Panc1 (cell line): ENCODE data around the gene FARS2. TPM values are rescaled to one million over a fixed set of nuclear protein-coding genes. Genes with fewer than 3 reads are reported as not detected.

Experiments
- ATAC-seq: fragments of 200-7000 bp; cut with Tn5 transposase; 2 replicates; pipeline ENCODE4 v1.9.1; 2020; ENCODE audit warnings: mild to moderate bottlenecking, moderate library complexity
- BruUV-seq: library from RNA; stranded (reverse); fragments of 400-500 nt; replicated peaks from 2 replicates; lab custom pipeline; 2021; lab: Mats Ljungman, UMichigan
- CTCF ChIA-PET: fragments of 300-600 bp; sonication (Branson Sonifier 250); formaldehyde crosslinking; loops from one replicate; lab custom pipeline; 2022; ENCODE audit warnings: antibody characterized with exemption; lab: Charles Lee
- POLR2A ChIA-PET: fragments of 300-600 bp; sonication (Branson Sonifier 250); formaldehyde crosslinking; loops from one replicate; lab custom pipeline; 2022; ENCODE audit warnings: antibody characterized with exemption; lab: Charles Lee
- DNase-seq: peaks from one replicate; pipeline ENCODE4 v3.0.0-alpha.2; 2010; ENCODE audit warnings: low read depth, low spot score
- H3K27ac ChIP-seq: 2 replicates; pipeline ENCODE4 v1.5.1; 2011; ENCODE audit warnings: mild to moderate bottlenecking, low read length, inconsistent platforms
- H3K27me3 ChIP-seq: fragments of 200-500 bp; sonication (Bioruptor generic); 2 replicates; pipeline ENCODE4 v1.6.0; 2014; ENCODE audit warnings: low read length, inconsistent platforms; ENCODE audit not compliant: control insufficient read depth, insufficient read depth
- H3K36me3 ChIP-seq: fragments of 200-500 bp; sonication (Bioruptor generic); 2 replicates; pipeline ENCODE4 v1.5.1; 2014; ENCODE audit warnings: inconsistent platforms, mild to moderate bottlenecking, low read length, moderate library complexity; ENCODE audit not compliant: control insufficient read depth, insufficient read depth
- H3K4me1 ChIP-seq: 2 replicates; pipeline ENCODE4 v1.5.1; 2011; ENCODE audit warnings: inconsistent platforms, mild to moderate bottlenecking, low read length, moderate library complexity; ENCODE audit not compliant: control insufficient read depth, insufficient read depth
- H3K4me3 ChIP-seq, 2 experiments: 2 replicates each; pipeline ENCODE4 v1.5.1; 2011 to 2012; ENCODE audit warnings: low read depth in 2 of 2, low read length in 2 of 2, mild to moderate bottlenecking in 2 of 2, inconsistent platforms in 1 of 2, moderate library complexity in 1 of 2
- H3K9me3 ChIP-seq: fragments of 200-500 bp; sonication (Bioruptor generic); 2 replicates; pipeline ENCODE4 v1.5.1; 2014; ENCODE audit warnings: low read depth, mild to moderate bottlenecking, inconsistent platforms, low read length, moderate library complexity; ENCODE audit not compliant: control insufficient read depth, insufficient read depth
- CTCF ChIP-seq: fragments of 450-650 bp; IDR thresholded peaks from 2 replicates; pipeline ENCODE4 v1.5.1; 2017; ENCODE audit warnings: mild to moderate bottlenecking
- POLR2AphosphoS5 ChIP-seq: IDR thresholded peaks from 2 replicates; pipeline ENCODE4 v1.6.1; 2012; ENCODE audit warnings: mild to moderate bottlenecking, low read depth, low read length, moderate library complexity
- REST ChIP-seq, 2 experiments: IDR thresholded peaks; 2 replicates each; pipeline ENCODE4 v1.6.1; 2011 to 2012; ENCODE audit warnings: low read depth in 2 of 2, control low read depth in 1 of 2, low read length in 1 of 2, mild to moderate bottlenecking in 1 of 2, moderate library complexity in 1 of 2; ENCODE audit not compliant: insufficient read depth in 1 of 2
- SIN3A ChIP-seq: IDR thresholded peaks from 2 replicates; pipeline ENCODE4 v1.6.1; 2012; ENCODE audit warnings: low read depth, mild to moderate bottlenecking, low read length, moderate library complexity, borderline replicate concordance; ENCODE audit not compliant: insufficient read depth
- TCF7L2 ChIP-seq: IDR thresholded peaks from 2 replicates; pipeline ENCODE4 v1.6.1; 2011; ENCODE audit warnings: mild to moderate bottlenecking, low read depth, low read length, inconsistent platforms
- in situ Hi-C: cut with HindIII; loops from 2 replicates; pipeline ENCODE4 v1.10.0; 2016; ENCODE audit warnings: low sequenced_read_pairs, low pct_unique_long_range_greater_than_20kb
- intact Hi-C: fragments of 100-400 bp; cut with micrococcal nuclease; formaldehyde crosslinking; loops from one replicate; pipeline ENCODE4 v1.10.0; 2022; ENCODE audit not compliant: unreplicated experiment
- total RNA-seq: library from RNA; stranded (reverse); gene quantifications from one replicate; pipeline ENCODE4 v1.2.1, GENCODE V29; 2021; ENCODE audit not compliant: unreplicated experiment

FARS2 gene
- total RNA-seq, 1 experiment from 2014 or later: 12.8 TPM

- BruUV-seq: no TSS peak
- ChIA-PET POLR2A (no interaction called here), CTCF (no interaction called here)
- DNase-seq (no peak), ATAC-seq (no peak)
- no peaks in the 10 kb centered on the region for H3K9me3 ChIP-seq
- no peak overlapping the region for H3K4me3 ChIP-seq
- H3K27ac ChIP-seq: no peak overlapping the region
- in situ Hi-C loops: no loop called here
- no peaks in the 10 kb centered on the region for H3K36me3 ChIP-seq
- intact Hi-C loops: no loop called here
- TF ChIP-seq POLR2AphosphoS5 (no peak), CTCF (no peak), SIN3A (no peak), REST (IDR thresholded peaks at IDR 0.05; ENCODE audit: insufficient read depth in 1 of 2, low read depth in 2 of 2, low read length in 1 of 2) (no peak), TCF7L2 (no peak)
- no peaks in the 10 kb centered on the region for H3K4me1 ChIP-seq
- no peaks in the 10 kb centered on the region for H3K27me3 ChIP-seq
These were observed 163.4 kb downstream of the FARS2 start for GRCh38 chr6:5424726-5425125.

- POLR2A ChIA-PET: no interaction called here
- BruUV-seq: no TSS peak
- CTCF ChIA-PET: no interaction called here
- Histone ChIP-seq H3K27me3 (no peaks in the 10 kb centered on the region), H3K27ac (no peak overlapping the region), H3K36me3 (no peaks in the 10 kb centered on the region), H3K4me1 (no peaks in the 10 kb centered on the region), H3K4me3 (no peak overlapping the region), H3K9me3 (no peaks in the 10 kb centered on the region)
- intact Hi-C loops (no loop called here), in situ Hi-C loops (no loop called here)
- ATAC-seq: no peak
- TF ChIP-seq POLR2AphosphoS5 (no peak), TCF7L2 (no peak), REST (IDR thresholded peaks at IDR 0.05; ENCODE audit: insufficient read depth in 1 of 2, low read depth in 2 of 2, low read length in 1 of 2) (no peak), CTCF (no peak), SIN3A (no peak)
- no peak for DNase-seq
These were observed 164.0 kb downstream of the FARS2 start for GRCh38 chr6:5425267-5425666.
